PC-3 (cell line): ENCODE measurements around the gene KAT6B. TPM values are rescaled to one million over a fixed set of nuclear protein-coding genes. Genes with fewer than 3 reads are reported as not detected.

ENCODE experiments used
- ATAC-seq: fragments of 200-7000 bp; cut with Tn5 transposase; 2 replicates; pipeline ENCODE4 v1.9.1; 2020; ENCODE audit warnings: mild to moderate bottlenecking, moderate library complexity
- BruUV-seq: library from RNA; stranded (reverse); fragments of 400-500 nt; replicated peaks from 2 replicates; lab custom pipeline; 2021; lab: Mats Ljungman, UMichigan
- CTCF ChIA-PET: fragments of 300-600 bp; sonication (Branson Sonifier 250); formaldehyde crosslinking; loops from one replicate; lab custom pipeline; 2022; ENCODE audit warnings: antibody characterized with exemption; lab: Charles Lee
- POLR2A ChIA-PET: fragments of 300-600 bp; sonication (Branson Sonifier 250); formaldehyde crosslinking; loops from one replicate; lab custom pipeline; 2022; ENCODE audit warnings: antibody characterized with exemption; ENCODE audit not compliant: unreplicated experiment; lab: Charles Lee
- DNase-seq: peaks from one replicate; pipeline ENCODE4 v3.0.0-alpha.2; 2015
- H2AFZ ChIP-seq: fragments of 300-600 bp; sonication (generic); 2 replicates; pipeline ENCODE4 v1.6.0; 2016; ENCODE audit warnings: antibody characterized with exemption, low read length
- H3F3A ChIP-seq: fragments of 300-600 bp; sonication (generic); one replicate; pipeline ENCODE4 v1.6.0; 2017; ENCODE audit warnings: antibody characterized with exemption, low read length, control low read depth, mild to moderate bottlenecking; ENCODE audit not compliant: unreplicated experiment
- H3K27ac ChIP-seq: fragments of 300-600 bp; sonication (generic); 2 replicates; pipeline ENCODE4 v1.5.1; 2016; ENCODE audit warnings: mild to moderate bottlenecking, low read length
- H3K27me3 ChIP-seq: fragments of 300-600 bp; sonication (generic); 2 replicates; pipeline ENCODE4 v1.6.1; 2016; ENCODE audit warnings: low read length, mixed read lengths
- H3K36me3 ChIP-seq: fragments of 300-600 bp; sonication (generic); 2 replicates; pipeline ENCODE4 v1.6.1; 2016; ENCODE audit warnings: low read depth, mixed run types, low read length, mixed read lengths
- H3K4me1 ChIP-seq: fragments of 300-600 bp; sonication (generic); 2 replicates; pipeline ENCODE4 v1.5.1; 2016; ENCODE audit warnings: low read length; ENCODE audit not compliant: insufficient read depth
- H3K4me2 ChIP-seq: fragments of 300-600 bp; sonication (generic); 2 replicates; pipeline ENCODE4 v1.6.0; 2016; ENCODE audit warnings: low read length
- H3K4me3 ChIP-seq: fragments of 300-600 bp; sonication (generic); 2 replicates; pipeline ENCODE4 v1.5.1; 2016; ENCODE audit warnings: mild to moderate bottlenecking, low read length, mixed read lengths
- H3K79me2 ChIP-seq: fragments of 300-600 bp; sonication (generic); 2 replicates; pipeline ENCODE4 v1.6.1; 2017; ENCODE audit warnings: low read length, mixed read lengths
- H3K9ac ChIP-seq: fragments of 300-600 bp; sonication (generic); 2 replicates; pipeline ENCODE4 v1.6.0; 2016; ENCODE audit warnings: mild to moderate bottlenecking, low read length
- H3K9me2 ChIP-seq: fragments of 300-600 bp; sonication (generic); replicated peaks from 2 replicates; pipeline ENCODE4 v1.6.1; 2016; ENCODE audit warnings: mixed run types, low read length, mixed read lengths
- H3K9me3 ChIP-seq: fragments of 300-600 bp; sonication (generic); 2 replicates; pipeline ENCODE4 v1.6.1; 2016; ENCODE audit warnings: low read length, mixed read lengths
- H4K20me1 ChIP-seq: fragments of 300-600 bp; sonication (generic); 2 replicates; pipeline ENCODE4 v1.6.1; 2016; ENCODE audit warnings: low read length, mixed read lengths
- EZH2 ChIP-seq: fragments of 300-600 bp; sonication (generic); IDR thresholded peaks from one replicate; pipeline ENCODE4 v1.6.1; 2017; ENCODE audit warnings: antibody characterized with exemption, mild to moderate bottlenecking, low read length; ENCODE audit not compliant: unreplicated experiment
- EZH2phosphoT487 ChIP-seq: fragments of 300-600 bp; sonication (generic); IDR thresholded peaks from 2 replicates; pipeline ENCODE4 v1.6.1; 2018; ENCODE audit warnings: mild to moderate bottlenecking, antibody characterized with exemption, low read length, borderline replicate concordance
- intact Hi-C: fragments of 100-400 bp; cut with micrococcal nuclease; formaldehyde crosslinking; loops from 2 replicates; pipeline ENCODE4 v1.9.0; 2023
- total RNA-seq: library from RNA; depleted of rRNA; stranded (reverse); fragments of >200 nt; gene quantifications from 2 replicates; pipeline ENCODE4 v1.2.3, GENCODE V29; 2014
- TF ChIP-seq, protein P1 (sequence below): fragments of 300-600 bp; sonication (generic); conservative IDR thresholded peaks from 2 replicates; pipeline ENCODE4 v1.5.1; 2017; ENCODE audit warnings: antibody characterized with exemption, low read depth, mild to moderate bottlenecking, low read length

The KAT6B gene
- total RNA-seq, 1 experiment from 2014 or later, result 94.5 TPM

DNA sequence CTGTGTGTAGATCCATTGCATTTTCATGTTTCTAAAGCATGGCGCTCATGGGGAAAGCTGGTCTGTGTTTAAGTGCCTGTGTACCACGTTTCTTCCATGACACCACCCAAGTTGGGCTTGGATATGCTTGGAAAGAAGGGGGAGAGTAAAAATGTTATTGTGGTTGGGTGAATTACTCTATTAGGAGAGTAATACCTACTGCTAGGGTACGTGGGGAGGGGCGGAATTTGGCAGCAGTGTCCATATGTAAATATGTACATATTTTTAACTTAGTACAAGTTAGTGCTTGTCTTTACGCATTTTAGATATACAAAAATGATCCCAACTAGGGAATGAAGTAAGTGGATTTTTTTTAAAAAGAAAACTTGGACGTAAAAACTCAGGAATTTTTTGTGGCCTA, 242.1 kb downstream of the KAT6B start:
- no peak for DNase-seq
- POLR2A ChIA-PET, result no interaction called here
- no peak for ATAC-seq
- no peaks in the 10 kb centered on the region for H3F3A ChIP-seq
- no peaks in the 10 kb centered on the region for H3K36me3 ChIP-seq
- H3K27ac ChIP-seq, result no peak overlapping the region
- no peaks in the 10 kb centered on the region for H3K9me2 ChIP-seq
- no TSS peak for BruUV-seq
- H3K79me2 ChIP-seq, result no peaks in the 10 kb centered on the region
- H3K4me2 ChIP-seq, result no peak overlapping the region
- no peak for TF ChIP-seq EZH2
- no peak for TF ChIP-seq EZH2phosphoT487
- TF ChIP-seq, protein P1, sequence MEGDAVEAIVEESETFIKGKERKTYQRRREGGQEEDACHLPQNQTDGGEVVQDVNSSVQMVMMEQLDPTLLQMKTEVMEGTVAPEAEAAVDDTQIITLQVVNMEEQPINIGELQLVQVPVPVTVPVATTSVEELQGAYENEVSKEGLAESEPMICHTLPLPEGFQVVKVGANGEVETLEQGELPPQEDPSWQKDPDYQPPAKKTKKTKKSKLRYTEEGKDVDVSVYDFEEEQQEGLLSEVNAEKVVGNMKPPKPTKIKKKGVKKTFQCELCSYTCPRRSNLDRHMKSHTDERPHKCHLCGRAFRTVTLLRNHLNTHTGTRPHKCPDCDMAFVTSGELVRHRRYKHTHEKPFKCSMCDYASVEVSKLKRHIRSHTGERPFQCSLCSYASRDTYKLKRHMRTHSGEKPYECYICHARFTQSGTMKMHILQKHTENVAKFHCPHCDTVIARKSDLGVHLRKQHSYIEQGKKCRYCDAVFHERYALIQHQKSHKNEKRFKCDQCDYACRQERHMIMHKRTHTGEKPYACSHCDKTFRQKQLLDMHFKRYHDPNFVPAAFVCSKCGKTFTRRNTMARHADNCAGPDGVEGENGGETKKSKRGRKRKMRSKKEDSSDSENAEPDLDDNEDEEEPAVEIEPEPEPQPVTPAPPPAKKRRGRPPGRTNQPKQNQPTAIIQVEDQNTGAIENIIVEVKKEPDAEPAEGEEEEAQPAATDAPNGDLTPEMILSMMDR, result no peak
- intact Hi-C loops, result no loop called here
- H3K4me1 ChIP-seq, result no peaks in the 10 kb centered on the region
- H4K20me1 ChIP-seq, result no peaks in the 10 kb centered on the region
- no peak overlapping the region for H3K4me3 ChIP-seq
- H3K9ac ChIP-seq, result no peak overlapping the region
- no peak overlapping the region for H2AFZ ChIP-seq
- H3K9me3 ChIP-seq, result no peaks in the 10 kb centered on the region
- CTCF ChIA-PET, result no interaction called here
- H3K27me3 ChIP-seq, result no peaks in the 10 kb centered on the region

DNA sequence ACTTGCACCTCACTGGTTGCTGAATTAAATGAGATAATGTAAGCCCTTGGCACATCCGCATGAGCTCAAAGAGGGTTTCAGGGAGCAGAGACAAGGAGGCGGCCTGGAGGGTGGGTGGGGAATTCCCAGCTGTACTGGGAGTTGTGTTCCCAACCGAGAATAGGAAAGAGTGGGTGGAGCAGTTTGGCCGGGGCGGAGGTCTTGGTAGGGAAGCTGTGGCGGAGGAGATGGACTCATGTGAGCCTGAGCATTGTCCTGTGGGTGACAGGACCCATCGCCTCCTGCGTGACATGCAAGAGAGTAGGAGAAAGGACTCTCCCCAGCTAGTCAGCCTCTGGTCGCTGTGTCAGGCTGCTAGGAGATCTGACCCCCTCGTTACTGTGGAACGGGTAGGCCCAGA, 244.1 kb downstream of the KAT6B start:
- ATAC-seq (no peak), DNase-seq (no peak)
- Histone ChIP-seq H3K4me3 (no peak overlapping the region), H3K9me2 (no peaks in the 10 kb centered on the region), H2AFZ (no peak overlapping the region), H4K20me1 (no peaks in the 10 kb centered on the region), H3K9me3 (no peaks in the 10 kb centered on the region), H3K9ac (no peak overlapping the region), H3K4me2 (no peak overlapping the region), H3K4me1 (no peaks in the 10 kb centered on the region), H3K27ac (no peak overlapping the region), H3K27me3 (no peaks in the 10 kb centered on the region), H3F3A (no peaks in the 10 kb centered on the region), H3K79me2 (no peaks in the 10 kb centered on the region), H3K36me3 (no peaks in the 10 kb centered on the region)
- BruUV-seq, result no TSS peak
- ChIA-PET POLR2A (no interaction called here), CTCF (no interaction called here)
- no peak for TF ChIP-seq EZH2phosphoT487
- no peak for TF ChIP-seq EZH2
- TF ChIP-seq, protein P1, result no peak
- intact Hi-C loops, result no loop called here

DNA sequence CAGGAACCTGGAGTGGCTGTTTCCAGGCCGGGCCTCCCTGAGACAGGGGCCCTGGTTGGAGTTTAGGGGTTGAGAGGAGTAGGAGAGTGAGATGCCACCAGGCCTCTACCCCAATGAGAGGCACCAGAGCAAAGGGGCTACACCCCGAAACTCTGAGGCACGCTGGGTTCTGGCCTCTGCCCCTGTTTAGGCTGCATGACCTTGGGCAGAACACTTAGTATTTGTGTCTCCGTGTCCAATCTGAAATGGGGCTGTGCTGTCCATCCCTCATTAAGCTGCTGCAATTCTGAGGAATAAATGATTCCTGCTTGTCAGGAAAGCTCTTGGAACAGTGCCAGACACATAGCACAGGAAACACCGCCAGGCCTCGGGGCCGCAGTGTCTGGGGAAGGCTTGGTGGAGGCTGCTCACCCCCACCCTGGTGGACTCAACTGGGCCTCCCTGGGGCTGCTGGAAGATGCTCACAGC, 244.6 kb downstream of the KAT6B start:
- Histone ChIP-seq H3K9me3 (no peaks in the 10 kb centered on the region), H3K36me3 (no peaks in the 10 kb centered on the region), H2AFZ (no peak overlapping the region), H3K79me2 (no peaks in the 10 kb centered on the region), H3K4me2 (no peak overlapping the region), H3K9me2 (no peaks in the 10 kb centered on the region), H3K4me1 (no peaks in the 10 kb centered on the region), H3K9ac (no peak overlapping the region), H3F3A (no peaks in the 10 kb centered on the region), H4K20me1 (no peaks in the 10 kb centered on the region), H3K27me3 (no peaks in the 10 kb centered on the region), H3K4me3 (no peak overlapping the region), H3K27ac (no peak overlapping the region)
- CTCF ChIA-PET, result no interaction called here
- POLR2A ChIA-PET, result no interaction called here
- intact Hi-C loops, result no loop called here
- DNase-seq, result no peak
- TF ChIP-seq EZH2, result no peak
- TF ChIP-seq, protein P1, result no peak
- no peak for TF ChIP-seq EZH2phosphoT487
- no peak for ATAC-seq
- BruUV-seq, result no TSS peak
